Stimulated activated CD8-positive, alpha-beta memory T cell treated with anti-CD3 and anti-CD28 coated beads, Interleukin-12 subunit alpha, Interleukin-12 subunit beta, amount 100 ng/mL, for 4 hours (primary cell): ENCODE results near the gene RAB3IP.
"Not testable (repeated sequence)": the region's sequence is repeated elsewhere in the genome, so short reads cannot be mapped to it uniquely, and the experiment has no call there.

Experiments
- DNase-seq: peaks from one replicate; pipeline ENCODE4 v3.0.0-alpha.2; 2020; ENCODE audit warnings: low read depth

The RAB3IP gene

GRCh38 chr12:69756088-69756755 is 17.6 kb downstream of the RAB3IP start:
- DNase-seq: no peak

GRCh38 chr12:69758105-69758504 is 19.4 kb downstream of the RAB3IP start:
- DNase-seq: no peak

- DNase-seq: not testable (repeated sequence)
Measured at GRCh38 chr12:69759581-69759980, 20.9 kb downstream of the RAB3IP start.

- no peak for DNase-seq
Measured at GRCh38 chr12:69765515-69765914, 26.9 kb downstream of the RAB3IP start.

GRCh38 chr12:69766260-69766659 is 27.6 kb downstream of the RAB3IP start:
- DNase-seq: no peak

- no peak for DNase-seq
Measured at GRCh38 chr12:69779928-69780327, 41.3 kb downstream of the RAB3IP start.

- no peak for DNase-seq
Measured at GRCh38 chr12:69783365-69783764, 44.7 kb downstream of the RAB3IP start.

- no peak for DNase-seq
Measured at GRCh38 chr12:69789351-69789750, 50.7 kb downstream of the RAB3IP start.

- DNase-seq: no peak
Measured at GRCh38 chr12:69792533-69792932, 53.9 kb downstream of the RAB3IP start.

GRCh38 chr12:69807101-69807897 is 68.6 kb downstream of the RAB3IP start:
- DNase-seq: not testable (repeated sequence)

GRCh38 chr12:69810870-69811498 is 72.3 kb downstream of the RAB3IP start:
- DNase-seq: no peak

- DNase-seq: no peak
Measured at GRCh38 chr12:69816082-69816481, 77.4 kb downstream of the RAB3IP start.

- no peak for DNase-seq
Measured at GRCh38 chr12:69821032-69821455, 82.4 kb downstream of the RAB3IP start.

GRCh38 chr12:69821456-69822159 is 82.9 kb downstream of the RAB3IP start:
- no peak for DNase-seq

- no peak for DNase-seq
Measured at GRCh38 chr12:69822201-69822860, 83.7 kb downstream of the RAB3IP start.

GRCh38 chr12:69824028-69824427 is 85.4 kb downstream of the RAB3IP start:
- no peak for DNase-seq

- DNase-seq: no peak
Measured at GRCh38 chr12:69824966-69825560, 86.4 kb downstream of the RAB3IP start, which contains the start of gene MYRFL. MYRFL (plus strand) TSS chr12:69825227; CDS start chr12:69825518, 291 bp downstream.

- no peak for DNase-seq
Measured at GRCh38 chr12:69828897-69829296, 90.2 kb downstream of the RAB3IP start.

GRCh38 chr12:69833696-69834095 is 95.0 kb downstream of the RAB3IP start:
- no peak for DNase-seq

GRCh38 chr12:69834147-69834546 is 95.5 kb downstream of the RAB3IP start:
- no peak for DNase-seq

GRCh38 chr12:69834576-69834975 is 95.9 kb downstream of the RAB3IP start:
- DNase-seq: no peak
